Peyer's patch (tissue), 4 donors: Measurements from ENCODE around the gene LIG1.

ENCODE experiments used
- CTCF ChIP-seq, 6 experiments: fragments of 450-650 bp in 4 of 6; fragments of 200-600 bp in 2 of 6; sonication (generic) in 1 of 6; IDR thresholded peaks; one replicate each; pipeline ENCODE4 v1.5.1; 2017 to 2019; ENCODE audit warnings: antibody characterized with exemption in 6 of 6, mild to moderate bottlenecking in 3 of 6, moderate library complexity in 1 of 6
- POLR2A ChIP-seq, 2 donors: fragments of 450-650 bp; IDR thresholded peaks; one replicate each; pipeline ENCODE4 v1.5.1; 2017; ENCODE audit warnings: antibody characterized with exemption in 2 of 2, mild to moderate bottlenecking in 2 of 2, moderate library complexity in 2 of 2

GRCh38 chr19:48203794-48204628, 33.9 kb upstream of the LIG1 start:
- TF ChIP-seq POLR2A (IDR thresholded peaks at IDR 0.05) (peak in 1 of 2 donors; percentile 46), CTCF (IDR thresholded peaks at IDR 0.05) (peak in 1 of 6 experiments; percentile 24)
